ENCODE measurements around the gene HDHD5.

HDHD5 gene

DNA sequence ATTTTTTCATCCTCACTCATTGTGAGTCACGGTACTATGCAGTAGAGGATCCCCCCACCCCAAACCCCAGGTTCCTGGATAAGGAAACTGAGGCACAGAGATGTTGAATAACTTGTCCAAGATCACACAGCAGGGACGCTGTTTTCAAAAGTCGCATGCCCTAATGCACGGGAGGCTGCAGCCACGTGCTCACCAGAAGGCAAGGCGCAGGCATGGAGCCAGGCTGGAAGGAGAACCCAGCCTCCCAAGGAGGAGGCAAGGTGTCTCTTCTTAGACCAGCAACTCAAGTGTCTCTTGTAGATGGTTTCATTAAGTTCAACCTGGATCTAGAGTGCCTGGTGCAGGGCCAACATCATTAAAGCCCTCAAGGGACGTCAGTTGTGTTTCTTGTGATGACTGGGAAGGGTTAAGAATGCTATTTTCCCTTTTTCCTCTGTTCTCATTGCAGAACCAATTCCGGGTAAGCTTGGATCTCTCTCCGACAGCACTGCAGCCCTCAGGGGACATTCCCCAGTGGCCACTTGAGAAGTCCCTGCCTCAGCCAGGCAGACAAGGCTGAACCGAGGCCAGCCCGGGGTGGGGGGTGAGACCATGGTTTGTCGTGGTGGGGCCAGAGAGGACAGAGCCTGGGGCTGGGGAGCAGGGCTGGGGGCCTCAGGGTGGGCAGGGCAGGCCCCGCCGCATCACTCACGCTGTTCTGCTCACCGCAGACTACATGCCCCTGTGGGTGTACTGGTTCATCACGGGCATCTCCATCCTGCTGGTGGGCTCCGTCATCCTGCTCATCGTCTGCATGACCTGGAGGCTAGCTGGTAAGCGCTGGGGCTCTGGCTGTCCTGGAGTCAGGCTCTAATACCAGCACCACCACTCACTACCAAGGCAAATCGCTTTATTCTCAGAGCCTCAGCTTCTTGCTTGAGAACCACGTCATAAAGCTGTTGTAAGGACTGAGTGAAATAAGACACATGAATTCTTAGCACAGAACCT is 53.6 kb downstream of the HDHD5 start:
- no peak for DNase-seq

- no peak for DNase-seq
Observed at GRCh38 chr22:17104336-17104935, 54.6 kb downstream of the HDHD5 start.

- no peak for DNase-seq
Observed at GRCh38 chr22:17103351-17103750, 55.7 kb downstream of the HDHD5 start.

DNA sequence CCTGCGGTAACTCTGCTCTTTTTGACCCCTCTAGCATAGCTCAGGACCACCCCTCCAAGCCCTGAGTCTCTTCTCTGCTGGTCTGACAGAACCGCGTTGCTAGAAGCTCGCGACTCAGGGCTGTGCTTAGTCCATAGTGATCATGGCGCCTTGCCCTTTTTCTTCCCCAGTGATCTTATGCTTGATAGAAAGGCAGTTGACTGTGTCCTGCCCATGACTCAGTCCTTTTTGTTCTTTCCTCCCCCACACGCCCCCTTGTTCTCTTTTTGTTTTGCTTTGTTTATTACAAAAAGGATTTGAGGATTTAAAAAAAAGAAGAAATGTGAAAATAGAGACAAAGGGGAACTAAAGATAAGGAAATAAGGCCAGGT is 56.8 kb downstream of the HDHD5 start:
- no peak for DNase-seq

- DNase-seq = no peak
Observed at GRCh38 chr22:17101475-17102296, 57.4 kb downstream of the HDHD5 start.

DNA sequence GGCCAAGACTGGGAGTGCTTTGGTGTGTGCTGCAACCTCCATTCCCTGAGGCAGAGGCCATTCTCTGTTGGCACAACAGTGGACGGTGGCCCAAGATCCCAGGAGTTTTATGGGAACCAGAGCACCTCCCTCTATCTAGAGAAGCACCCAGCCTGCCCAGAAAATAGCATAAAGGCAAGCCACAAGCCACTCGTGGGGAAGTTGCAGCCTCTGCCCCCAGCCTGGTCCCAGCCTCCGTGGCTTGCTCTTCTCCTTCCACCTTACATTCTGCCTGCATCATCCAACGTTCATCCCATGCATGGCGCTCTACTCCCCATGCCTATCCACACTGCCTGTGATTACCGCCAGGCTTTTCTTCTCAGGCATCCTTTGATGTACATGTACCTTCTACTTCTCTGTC is 58.5 kb downstream of the HDHD5 start:
- no peak for DNase-seq

GRCh38 chr22:17098379-17098819 is 60.7 kb downstream of the HDHD5 start:
- DNase-seq = no peak

GRCh38 chr22:17097701-17098100 is 61.4 kb downstream of the HDHD5 start:
- no peak for DNase-seq

DNA sequence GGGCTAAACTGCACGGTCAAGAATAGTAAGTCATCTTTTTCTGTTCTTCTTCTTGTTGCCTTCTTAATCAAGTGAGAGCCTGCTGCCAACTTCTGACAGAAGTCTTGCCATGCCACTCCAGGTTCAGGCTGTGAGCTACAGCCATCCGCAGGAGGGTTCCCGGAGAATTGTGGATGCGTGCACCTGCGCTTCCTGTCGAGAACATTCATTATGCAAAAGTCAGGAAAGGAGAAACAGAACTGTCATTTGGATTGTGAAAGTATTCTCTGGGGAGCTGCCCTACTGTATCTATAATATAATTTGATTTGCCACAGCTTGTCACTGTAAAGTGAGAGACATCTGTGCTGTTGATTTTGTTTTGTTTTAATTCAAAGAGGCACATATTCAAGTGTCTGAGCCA is 62.0 kb downstream of the HDHD5 start:
- DNase-seq = no peak

DNA sequence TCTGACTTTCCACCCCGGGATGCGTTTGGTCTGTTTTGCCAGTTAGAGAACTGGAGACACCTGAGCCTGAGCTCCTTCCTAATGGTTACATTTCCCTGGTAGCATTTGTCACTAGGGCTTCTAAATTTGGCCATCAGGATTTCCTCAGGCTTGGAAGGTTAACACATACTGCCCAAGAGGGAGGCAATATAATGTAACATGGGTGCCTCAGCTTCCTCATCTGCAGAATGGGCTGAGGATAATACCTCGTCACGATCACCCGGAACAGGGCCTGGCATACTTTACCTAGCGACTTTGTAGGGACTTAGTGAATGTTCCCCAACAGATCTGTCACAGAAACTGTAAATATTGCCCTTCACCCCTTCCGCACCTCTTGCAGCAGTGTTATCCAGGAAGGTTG is 63.0 kb downstream of the HDHD5 start:
- no peak for DNase-seq

- DNase-seq = no peak
Observed at GRCh38 chr22:17095538-17095937, 63.5 kb downstream of the HDHD5 start.

DNA sequence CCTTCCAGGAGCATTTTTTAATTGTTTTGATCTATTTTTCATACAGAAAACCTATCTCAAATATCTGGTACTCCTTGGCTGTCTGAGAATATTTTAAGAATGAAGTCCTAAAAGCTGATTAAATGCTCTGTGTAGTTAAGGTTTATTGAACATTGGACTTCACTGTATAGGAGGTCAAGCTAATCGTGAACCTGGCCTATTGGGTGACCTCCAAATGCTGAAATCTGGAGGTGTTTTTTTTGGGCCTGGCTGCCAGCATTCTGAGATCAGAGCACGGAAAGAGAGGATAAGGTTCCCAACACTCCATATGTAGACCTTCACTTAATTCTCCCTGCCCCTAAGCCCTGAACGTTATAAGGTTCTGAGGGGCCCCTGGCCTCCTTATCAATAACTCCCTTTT is 66.0 kb downstream of the HDHD5 start:
- DNase-seq = no peak

DNA sequence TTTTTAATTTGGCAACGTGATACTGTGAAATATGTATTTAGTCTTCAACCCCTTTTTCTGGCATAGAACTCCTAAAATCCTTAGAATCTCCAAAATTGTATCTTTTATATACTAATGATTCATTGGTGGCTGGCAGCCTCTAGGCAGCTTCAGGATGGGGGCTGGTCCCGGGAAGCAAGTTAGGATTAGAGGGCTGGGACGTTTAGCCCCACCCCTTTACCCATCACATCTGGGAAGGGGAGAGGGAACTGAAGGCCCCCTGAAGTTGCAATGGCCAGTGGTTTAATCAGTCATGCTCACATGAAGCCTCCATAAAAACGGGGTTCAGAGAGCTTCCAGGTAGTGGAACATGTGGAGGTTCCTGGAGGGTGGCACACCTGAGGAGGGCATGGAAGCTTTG is 67.2 kb downstream of the HDHD5 start:
- no peak for DNase-seq

GRCh38 chr22:17090550-17090949 is 68.5 kb downstream of the HDHD5 start:
- no peak for DNase-seq
